Ascending aorta (tissue), 2 donors: ENCODE data around the gene RFX3. TPM values are rescaled to one million over a fixed set of nuclear protein-coding genes. Genes with fewer than 3 reads are reported as not detected.

Experiments used
- DNase-seq, 2 donors: peaks; one replicate each; pipeline ENCODE4 v3.0.0-alpha.2; 2019; ENCODE audit warnings: low spot score in 2 of 2
- H3K27ac ChIP-seq, 2 donors: fragments of 200-600 bp; sonication (generic); one replicate each; pipeline ENCODE4 v1.5.1; 2016 to 2017; ENCODE audit warnings: mild to moderate bottlenecking in 1 of 2
- H3K27me3 ChIP-seq: fragments of 200-600 bp; sonication (generic); one replicate; pipeline ENCODE4 v1.5.1; 2017
- H3K36me3 ChIP-seq, 2 donors: fragments of 200-600 bp; sonication (generic); one replicate each; pipeline ENCODE4 v1.5.1; 2016
- H3K4me1 ChIP-seq, 2 donors: fragments of 200-600 bp; sonication (generic); one replicate each; pipeline ENCODE4 v1.5.1; 2016 to 2017; ENCODE audit warnings: mild to moderate bottlenecking in 1 of 2
- H3K4me3 ChIP-seq, 2 donors: fragments of 200-600 bp; sonication (generic); one replicate each; pipeline ENCODE4 v1.5.1; 2016 to 2017; ENCODE audit warnings: mild to moderate bottlenecking in 1 of 2
- H3K9me3 ChIP-seq, 2 donors: fragments of 200-600 bp; sonication (generic); one replicate each; pipeline ENCODE4 v1.5.1; 2016
- intact Hi-C: fragments of 100-400 bp; cut with DNase I; formaldehyde crosslinking; loops from one replicate; pipeline ENCODE4 v1.15.1; 2023
- total RNA-seq: library from RNA; depleted of rRNA; stranded (reverse); fragments of >200 nt; gene quantifications from one replicate; pipeline ENCODE4 v1.1.0, GENCODE V29; 2016
- TF ChIP-seq, protein P1 (sequence below), 3 experiments: fragments of 200-600 bp in 2 of 3; fragments of 450-650 bp in 1 of 3; sonication (generic) in 2 of 3; IDR thresholded peaks; one replicate each; pipeline ENCODE4 v1.5.1; 2016 to 2019; ENCODE audit warnings: antibody characterized with exemption in 3 of 3, mild to moderate bottlenecking in 1 of 3, moderate library complexity in 1 of 3

The RFX3 gene
- total RNA-seq, 1 donor from 2014 or later, result 4.0 TPM

DNA sequence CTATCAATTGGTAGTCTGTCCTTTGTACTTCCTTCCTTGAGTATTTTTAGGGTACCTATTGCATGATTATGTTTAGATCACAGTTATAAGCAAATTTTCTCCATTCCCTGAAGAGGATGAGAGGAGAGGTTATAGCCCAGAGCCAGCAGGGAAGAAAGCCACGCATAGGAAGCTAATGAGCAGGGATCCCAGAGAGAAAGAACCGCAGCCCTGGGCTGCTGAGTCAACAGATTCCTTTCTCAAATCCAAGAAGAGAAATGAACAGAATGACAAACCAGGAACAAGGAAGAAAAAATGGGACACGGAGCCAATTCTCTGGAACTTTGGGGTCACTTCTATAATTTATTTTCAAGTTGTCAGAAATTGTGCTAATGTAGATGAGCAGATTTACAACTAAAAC, 284.5 kb downstream of the RFX3 start:
- intact Hi-C loops, result no loop called here
- Histone ChIP-seq H3K4me3 (no peak overlapping the region), H3K4me1 (no peaks in the 10 kb centered on the region), H3K27me3 (no peaks in the 10 kb centered on the region), H3K9me3 (no peaks in the 10 kb centered on the region), H3K36me3 (peaks cover 0 to 3% of the 10 kb centered on the region in 2 donors), H3K27ac (no peak overlapping the region)
- DNase-seq, result no peak
- TF ChIP-seq, protein P1, sequence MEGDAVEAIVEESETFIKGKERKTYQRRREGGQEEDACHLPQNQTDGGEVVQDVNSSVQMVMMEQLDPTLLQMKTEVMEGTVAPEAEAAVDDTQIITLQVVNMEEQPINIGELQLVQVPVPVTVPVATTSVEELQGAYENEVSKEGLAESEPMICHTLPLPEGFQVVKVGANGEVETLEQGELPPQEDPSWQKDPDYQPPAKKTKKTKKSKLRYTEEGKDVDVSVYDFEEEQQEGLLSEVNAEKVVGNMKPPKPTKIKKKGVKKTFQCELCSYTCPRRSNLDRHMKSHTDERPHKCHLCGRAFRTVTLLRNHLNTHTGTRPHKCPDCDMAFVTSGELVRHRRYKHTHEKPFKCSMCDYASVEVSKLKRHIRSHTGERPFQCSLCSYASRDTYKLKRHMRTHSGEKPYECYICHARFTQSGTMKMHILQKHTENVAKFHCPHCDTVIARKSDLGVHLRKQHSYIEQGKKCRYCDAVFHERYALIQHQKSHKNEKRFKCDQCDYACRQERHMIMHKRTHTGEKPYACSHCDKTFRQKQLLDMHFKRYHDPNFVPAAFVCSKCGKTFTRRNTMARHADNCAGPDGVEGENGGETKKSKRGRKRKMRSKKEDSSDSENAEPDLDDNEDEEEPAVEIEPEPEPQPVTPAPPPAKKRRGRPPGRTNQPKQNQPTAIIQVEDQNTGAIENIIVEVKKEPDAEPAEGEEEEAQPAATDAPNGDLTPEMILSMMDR (IDR thresholded peaks at IDR 0.05), result no peak

DNA sequence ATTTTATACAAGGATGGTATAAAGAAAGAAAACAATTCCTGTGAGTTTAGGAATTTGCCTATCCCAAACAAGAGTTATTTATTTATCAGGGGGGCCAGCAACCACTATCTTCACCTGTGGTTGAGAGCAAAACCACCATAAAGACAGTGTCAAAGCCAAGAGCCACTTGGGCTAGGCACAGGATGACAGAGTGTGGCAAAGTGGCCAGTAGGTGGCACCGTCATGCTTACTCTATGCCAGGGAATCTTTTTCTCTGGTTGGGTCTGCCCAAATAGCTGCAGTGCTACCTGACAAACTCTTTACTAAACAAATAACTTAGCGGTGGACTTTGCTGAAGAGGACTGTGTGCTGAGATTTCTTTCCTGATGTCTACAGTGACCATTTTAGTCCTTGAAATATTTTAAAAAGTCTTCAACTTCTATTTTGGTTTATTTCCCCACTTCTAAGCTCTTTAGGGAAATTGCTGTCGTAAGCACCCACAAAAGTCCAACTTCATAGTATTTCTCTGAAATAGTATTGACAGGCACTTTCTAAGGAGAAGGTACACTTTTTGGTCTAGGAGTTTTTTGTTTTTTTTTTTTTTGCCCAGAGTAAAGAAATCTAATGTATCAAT, 285.0 kb downstream of the RFX3 start:
- Histone ChIP-seq H3K27ac (no peak overlapping the region), H3K4me1 (no peaks in the 10 kb centered on the region), H3K27me3 (no peaks in the 10 kb centered on the region), H3K9me3 (no peaks in the 10 kb centered on the region), H3K4me3 (no peak overlapping the region), H3K36me3 (peaks cover 0 to 3% of the 10 kb centered on the region in 2 donors)
- intact Hi-C loops, result no loop called here
- peak in 1 of 2 donors; percentile 70 for DNase-seq
- TF ChIP-seq, protein P1 (IDR thresholded peaks at IDR 0.05), result peak; percentile 19 to 59 (median 39)

DNA sequence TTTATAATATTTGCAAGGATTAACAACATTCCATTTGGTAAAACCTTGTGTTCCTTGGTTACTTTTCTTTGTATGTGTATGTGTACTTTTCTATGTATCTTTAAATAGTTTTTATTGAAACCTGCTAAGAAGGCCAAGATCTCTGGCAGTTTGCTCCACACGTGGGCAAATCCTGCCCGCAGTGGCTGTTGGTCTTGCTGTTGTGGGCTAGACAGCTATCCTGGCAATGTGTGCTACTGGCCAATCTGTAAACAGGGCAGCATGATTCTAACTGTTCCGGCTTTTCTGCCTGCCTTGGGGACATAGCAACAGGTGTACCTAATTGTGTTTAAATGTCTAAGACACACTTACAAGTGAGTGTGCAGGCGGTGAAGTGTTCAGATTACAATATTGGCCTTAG, 286.6 kb downstream of the RFX3 start:
- no peak overlapping the region for H3K27ac ChIP-seq
- peaks cover 0 to 3% of the 10 kb centered on the region in 2 donors for H3K36me3 ChIP-seq
- DNase-seq, result no peak
- no peak overlapping the region for H3K4me3 ChIP-seq
- H3K4me1 ChIP-seq, result no peaks in the 10 kb centered on the region
- TF ChIP-seq, protein P1 (IDR thresholded peaks at IDR 0.05), result no peak
- no peaks in the 10 kb centered on the region for H3K27me3 ChIP-seq
- intact Hi-C loops, result no loop called here
- no peaks in the 10 kb centered on the region for H3K9me3 ChIP-seq

DNA sequence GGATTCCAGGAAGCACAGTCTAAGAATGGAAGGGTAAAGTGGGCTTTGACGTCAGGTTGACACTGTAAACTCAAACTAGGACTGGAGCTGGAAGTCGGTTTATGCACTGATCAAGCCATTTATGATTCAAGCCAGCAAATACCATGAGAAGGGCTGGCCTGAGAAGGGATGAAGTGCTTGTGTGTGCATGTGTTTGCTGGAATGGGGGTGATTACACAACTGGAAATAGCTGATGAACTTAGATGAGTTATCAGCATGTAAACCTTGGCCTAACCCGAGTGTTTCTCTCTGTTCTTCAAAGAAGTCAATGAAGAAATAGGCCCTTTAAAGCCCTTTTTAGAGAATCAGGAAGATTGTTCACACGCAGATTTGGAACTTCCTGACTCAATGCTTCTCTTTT, 287.6 kb downstream of the RFX3 start:
- Histone ChIP-seq H3K27me3 (no peaks in the 10 kb centered on the region), H3K9me3 (no peaks in the 10 kb centered on the region), H3K36me3 (peaks cover 0 to 3% of the 10 kb centered on the region in 2 donors), H3K4me1 (no peaks in the 10 kb centered on the region), H3K4me3 (no peak overlapping the region), H3K27ac (no peak overlapping the region)
- intact Hi-C loops, result no loop called here
- TF ChIP-seq, protein P1 (IDR thresholded peaks at IDR 0.05), result no peak
- DNase-seq, result no peak

DNA sequence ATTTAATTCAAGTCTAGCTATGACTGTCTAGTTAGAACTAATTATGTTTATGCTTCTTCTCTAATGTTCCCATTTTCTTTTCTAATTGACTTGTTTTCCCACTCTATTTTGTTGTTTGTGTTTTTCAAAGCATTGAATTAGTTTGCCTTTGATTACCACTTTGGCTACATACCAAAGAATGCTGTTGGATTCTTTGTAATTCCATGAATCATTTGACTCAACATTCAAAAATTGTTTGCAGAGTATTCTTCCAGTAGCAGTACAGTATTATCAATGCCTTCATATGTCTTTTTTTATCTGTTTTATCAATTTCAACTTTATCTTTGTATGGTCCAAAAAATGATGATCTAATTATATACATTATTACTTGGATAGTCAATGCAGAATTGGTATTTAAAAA, 288.7 kb downstream of the RFX3 start:
- intact Hi-C loops, result no loop called here
- H3K27ac ChIP-seq, result no peak overlapping the region
- DNase-seq, result no peak

More for the DNA sequence above, 288.7 kb downstream of the RFX3 start:
- Histone ChIP-seq H3K9me3 (no peaks in the 10 kb centered on the region), H3K4me1 (no peaks in the 10 kb centered on the region), H3K4me3 (no peak overlapping the region), H3K36me3 (peaks cover 0 to 3% of the 10 kb centered on the region in 2 donors), H3K27me3 (no peaks in the 10 kb centered on the region)
- TF ChIP-seq, protein P1 (IDR thresholded peaks at IDR 0.05), result no peak
